Measurements from ENCODE around the gene RASA3. TPM values are rescaled to one million over a fixed set of nuclear protein-coding genes. Genes with fewer than 3 reads are reported as not detected.

RASA3 gene
- total RNA-seq, 3 donors from 2014 or later = 7.9 to 19.0 (median 8.4) TPM

GRCh38 chr13:114141261-114141996 lies 9.0 kb upstream of the RASA3 start:
- Histone ChIP-seq H3K9me3 (no peaks in the 10 kb centered on the region), H3K36me3 (ENCODE audit: low read depth) (no peaks in the 10 kb centered on the region), H3K4me1 (ENCODE audit: low read depth) (peaks cover 24% of the 10 kb centered on the region), H3K4me3 (no peak overlapping the region)
- ATAC-seq (no peak), DNase-seq (peak in 2 of 3 donors; percentile 19 to 25)
- TF ChIP-seq CTCF (IDR thresholded peaks at IDR 0.05) = no peak
- intact Hi-C loops (cut with DNase I, micrococcal nuclease) = no loop called here

- Histone ChIP-seq H3K36me3 (ENCODE audit: low read depth) (no peaks in the 10 kb centered on the region), H3K4me3 (no peak overlapping the region), H3K4me1 (ENCODE audit: low read depth) (peaks cover 24% of the 10 kb centered on the region), H3K9me3 (no peaks in the 10 kb centered on the region)
- intact Hi-C loops (cut with DNase I, micrococcal nuclease) = no loop called here
- ATAC-seq (peak; percentile 24), DNase-seq (peak in 2 of 3 donors; percentile 38 to 64)
- TF ChIP-seq CTCF (IDR thresholded peaks at IDR 0.05) = no peak
Observed at GRCh38 chr13:114140906-114141250, 8.5 kb upstream of the RASA3 start.

GRCh38 chr13:114140131-114140905 lies 7.9 kb upstream of the RASA3 start:
- DNase-seq = peak; percentile 45 to 74 (median 63)
- H3K9me3 ChIP-seq = no peaks in the 10 kb centered on the region
- no peak overlapping the region for H3K4me3 ChIP-seq
- intact Hi-C loops (cut with DNase I, micrococcal nuclease) = no loop called here
- ATAC-seq = peak; percentile 20
- TF ChIP-seq CTCF (IDR thresholded peaks at IDR 0.05) = no peak
- H3K4me1 ChIP-seq (ENCODE audit: low read depth) = peaks cover 24% of the 10 kb centered on the region
- no peaks in the 10 kb centered on the region for H3K36me3 ChIP-seq (ENCODE audit: low read depth)

GRCh38 chr13:114136576-114136975 lies 4.2 kb upstream of the RASA3 start:
- DNase-seq (peak in 2 of 3 donors; percentile 10 to 18), ATAC-seq (no peak)
- no peaks in the 10 kb centered on the region for H3K36me3 ChIP-seq (ENCODE audit: low read depth)
- no peaks in the 10 kb centered on the region for H3K9me3 ChIP-seq
- intact Hi-C loops (cut with DNase I, micrococcal nuclease) = no loop called here
- TF ChIP-seq CTCF (IDR thresholded peaks at IDR 0.05) = no peak
- peaks cover 15% of the 10 kb centered on the region for H3K4me1 ChIP-seq (ENCODE audit: low read depth)
- no peak overlapping the region for H3K4me3 ChIP-seq

- TF ChIP-seq CTCF (IDR thresholded peaks at IDR 0.05) = no peak
- DNase-seq (peak in 2 of 3 donors; percentile 12 to 43), ATAC-seq (no peak)
- Histone ChIP-seq H3K4me3 (no peak overlapping the region), H3K36me3 (ENCODE audit: low read depth) (no peaks in the 10 kb centered on the region), H3K4me1 (ENCODE audit: low read depth) (peaks cover 15% of the 10 kb centered on the region), H3K9me3 (no peaks in the 10 kb centered on the region)
- intact Hi-C loops (cut with DNase I, micrococcal nuclease) = no loop called here
Observed at GRCh38 chr13:114135731-114136171, 3.3 kb upstream of the RASA3 start.

Data from mucosa of descending colon (tissue), 3 donors.